ENCODE results near the gene CITED1.

Gene CITED1

DNA sequence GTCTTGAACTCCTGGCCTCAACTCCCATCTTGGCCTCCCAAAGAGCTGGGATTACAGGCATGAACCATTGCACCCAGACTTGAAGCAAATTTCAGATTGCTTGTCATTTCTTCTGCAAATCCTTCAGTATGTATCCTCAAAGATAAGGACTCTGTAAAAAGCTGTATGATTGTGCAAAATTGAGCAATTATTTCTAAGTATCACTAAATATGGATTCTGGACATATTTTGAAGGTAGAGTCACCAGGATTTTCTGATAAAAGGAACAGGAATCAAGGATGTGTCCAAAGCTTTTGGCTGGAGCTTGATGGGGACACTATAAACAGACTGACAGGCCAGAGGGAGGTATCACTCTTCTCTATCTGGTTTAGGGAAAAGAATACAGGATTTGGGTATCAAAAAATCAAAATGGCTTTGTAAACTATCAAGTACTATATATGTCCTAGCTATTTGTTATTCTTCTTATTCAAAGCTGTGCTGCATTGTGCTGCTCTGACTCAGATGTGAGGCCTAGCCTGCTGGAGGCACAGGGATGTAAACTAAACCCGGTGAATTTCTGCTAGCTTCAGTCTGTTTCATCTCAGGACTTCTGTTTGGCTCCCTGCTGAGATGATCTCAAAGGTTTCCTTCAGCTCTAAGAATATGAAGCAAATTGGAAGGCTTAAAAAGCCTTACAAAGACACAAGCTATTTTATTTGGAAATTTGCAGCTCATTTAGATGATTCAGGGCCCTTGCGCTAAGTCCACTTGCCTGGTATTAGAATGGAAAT is 36.9 kb downstream of the CITED1 start:
- no peak for DNase-seq

DNA sequence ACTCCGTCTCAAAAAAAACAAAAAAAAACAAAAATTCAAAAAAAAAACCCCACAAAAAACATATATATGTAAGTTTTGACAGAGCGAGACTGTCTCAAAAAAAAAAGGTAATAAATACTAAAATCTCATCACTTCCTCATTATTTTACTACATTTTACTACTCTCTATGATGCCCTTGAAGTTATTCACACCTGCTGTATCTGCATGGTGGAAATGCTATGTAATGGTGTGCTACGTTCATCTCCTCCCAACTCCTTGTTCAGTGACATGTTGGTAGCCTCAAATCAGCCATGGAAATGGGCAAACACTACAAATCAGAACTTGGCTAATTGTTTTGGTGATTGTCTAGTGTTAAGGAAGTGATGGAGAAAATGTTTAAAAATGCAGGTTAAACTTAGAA is 40.5 kb downstream of the CITED1 start:
- DNase-seq: no peak

DNA sequence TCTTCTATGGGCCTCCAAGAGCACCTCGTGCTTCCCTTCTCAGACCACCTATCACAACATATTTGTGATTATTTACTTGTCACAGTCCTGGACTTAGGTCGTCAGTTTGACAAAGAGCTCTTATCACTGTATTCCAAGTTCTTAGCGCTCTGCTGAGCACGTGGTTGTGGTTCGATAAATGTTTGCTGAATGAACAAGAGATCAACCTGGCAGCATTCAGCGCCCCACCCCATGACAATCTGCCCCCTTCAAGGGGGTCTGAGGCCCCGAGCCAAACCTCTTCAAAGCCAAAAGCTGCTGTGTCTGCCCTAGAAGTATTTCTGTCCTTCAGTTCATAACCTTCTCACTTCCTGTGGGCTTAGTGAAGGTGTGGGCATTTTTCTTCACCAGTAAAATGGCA is 43.6 kb downstream of the CITED1 start:
- DNase-seq: no peak

- no peak for DNase-seq
Measured at GRCh38 chrX:72260448-72260847, 45.3 kb downstream of the CITED1 start.

GRCh38 chrX:72258174-72258573 is 47.5 kb downstream of the CITED1 start:
- DNase-seq: no peak

- DNase-seq: no peak
Measured at GRCh38 chrX:72255864-72256263, 49.9 kb downstream of the CITED1 start.

GRCh38 chrX:72255445-72255844 is 50.3 kb downstream of the CITED1 start:
- peak; percentile 93 for DNase-seq

DNA sequence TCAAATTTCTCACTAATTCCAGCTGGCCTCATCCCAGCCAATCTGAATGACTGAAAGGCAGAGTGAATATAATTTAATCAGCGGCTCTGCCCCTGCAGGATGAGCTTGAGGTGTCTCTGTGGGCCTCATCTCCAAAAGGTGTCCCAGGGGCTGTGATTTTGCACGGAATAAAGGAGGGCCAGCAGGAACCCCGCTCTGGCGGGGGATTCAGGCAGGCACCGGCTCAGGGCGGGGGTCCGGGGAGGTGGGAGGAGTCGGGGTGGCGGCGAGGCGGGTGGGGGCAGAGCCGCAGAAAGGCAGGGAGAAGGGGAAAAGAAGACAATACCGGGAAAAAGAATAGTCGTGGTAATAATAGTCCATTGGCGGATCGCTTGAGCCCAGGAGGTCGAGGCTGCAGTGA is 50.9 kb downstream of the CITED1 start:
- peak; percentile 53 for DNase-seq

- DNase-seq: no peak
Measured at GRCh38 chrX:72253686-72254085, 52.0 kb downstream of the CITED1 start.

Measured in NCI-H1436 (cell line).